K562 (cell line): ENCODE data around the gene SIRT5. TPM values are rescaled to one million over a fixed set of nuclear protein-coding genes. Genes with fewer than 3 reads are reported as not detected.

ENCODE experiments used
- ATAC-seq: fragments of 200-7000 bp; cut with Tn5 transposase; 3 replicates; pipeline ENCODE4 v1.9.1; 2020; ENCODE audit warnings: moderate library complexity
- BruUV-seq: library from RNA; stranded (reverse); fragments of 400-500 nt; replicated peaks from 2 replicates; lab custom pipeline; 2021; lab: Mats Ljungman, UMichigan
- CTCF ChIA-PET: fragments of 300-600 bp; formaldehyde crosslinking; extraction: SDS; loops from one replicate; lab custom pipeline; 2021; ENCODE audit warnings: low intra/inter-chr PET ratio; lab: Yijun Ruan, JAX
- POLR2A ChIA-PET: fragments of 300-600, 350-650 bp; sonication (Branson Sonifier 250); formaldehyde crosslinking; extraction: SDS; loops from one replicate; lab custom pipeline; 2021; ENCODE audit warnings: antibody characterized with exemption, inconsistent platforms; lab: Yijun Ruan, JAX
- DNase-seq, 4 experiments: peaks; one replicate each; pipeline versions ENCODE4 v3.0.0 to v3.0.0-alpha.2; 2011 to 2018; ENCODE audit warnings: low spot score in 3 of 4, mixed read lengths in 3 of 4; ENCODE audit errors: extremely low read depth in 1 of 4
- FAIRE-seq: peaks from 2 replicates; lab custom pipeline; 2011; peaks lifted over from hg19 to GRCh38; lab: Jason Lieb, UNC
- H2AFZ ChIP-seq: 2 replicates; pipeline ENCODE4 v1.6.0; 2011; ENCODE audit warnings: low read depth, low read length, control low read depth, inconsistent platforms
- H3K27ac ChIP-seq: fragments of 200-600 bp; 3 replicates; pipeline ENCODE4 v1.8.0; 2011; ENCODE audit warnings: low read depth, mild to moderate bottlenecking, control low read depth, inconsistent platforms, low read length, moderate library complexity, mixed read lengths; ENCODE audit errors: extremely low read depth
- H3K27me3 ChIP-seq, 2 experiments: fragments of 300-600 bp in 1 of 2; 2 replicates in 1 of 2; 3 replicates in 1 of 2; pipeline versions ENCODE4 v1.6.0 to v1.8.0; 2011; ENCODE audit warnings: inconsistent platforms in 2 of 2, low read length in 2 of 2, mild to moderate bottlenecking in 1 of 2, mixed read lengths in 1 of 2, moderate library complexity in 1 of 2; ENCODE audit not compliant: control insufficient read depth in 2 of 2, insufficient read depth in 2 of 2
- H3K36me3 ChIP-seq: fragments of 300-600 bp; 3 replicates; pipeline ENCODE4 v1.8.0; 2011; ENCODE audit warnings: mild to moderate bottlenecking, low read length, inconsistent platforms; ENCODE audit not compliant: control insufficient read depth, insufficient read depth
- H3K4me1 ChIP-seq, 2 experiments: fragments of 200-600 bp in 1 of 2; replicated peaks in 1 of 2; 2 replicates in 1 of 2; 3 replicates in 1 of 2; pipeline versions ENCODE4 v1.5.1 to v1.8.0; 2011; ENCODE audit warnings: inconsistent platforms in 2 of 2, low read length in 2 of 2, mild to moderate bottlenecking in 1 of 2, mixed read lengths in 1 of 2, moderate library complexity in 1 of 2; ENCODE audit not compliant: control insufficient read depth in 2 of 2, insufficient read depth in 2 of 2
- H3K4me2 ChIP-seq: 2 replicates; pipeline ENCODE4 v1.6.1; 2011; ENCODE audit warnings: low read length, control low read depth, inconsistent platforms, mixed read lengths; ENCODE audit not compliant: insufficient read depth
- H3K4me3 ChIP-seq: fragments of 200-600 bp; sonication (generic), shearing (Covaris generic); 2 replicates; pipeline ENCODE4 v1.5.1; 2016; ENCODE audit warnings: control low read depth, inconsistent platforms
- H3K79me2 ChIP-seq: fragments of 200-600 bp; 3 replicates; pipeline ENCODE4 v1.8.0; 2011; ENCODE audit warnings: low read length, inconsistent platforms; ENCODE audit not compliant: control insufficient read depth, insufficient read depth
- H3K9ac ChIP-seq, 2 experiments: 2 replicates each; pipeline versions ENCODE4 v1.6.0 to v1.6.1; 2011; ENCODE audit warnings: low read depth in 2 of 2, low read length in 2 of 2, control low read depth in 1 of 2, inconsistent platforms in 1 of 2, mild to moderate bottlenecking in 1 of 2, mixed read lengths in 1 of 2; ENCODE audit not compliant: insufficient read depth in 1 of 2
- H3K9me1 ChIP-seq: one replicate; pipeline ENCODE4 v1.6.0; 2011; ENCODE audit warnings: inconsistent platforms, mild to moderate bottlenecking, low read length, moderate library complexity; ENCODE audit not compliant: control insufficient read depth, insufficient read depth
- H3K9me3 ChIP-seq: replicated peaks from 2 replicates; pipeline ENCODE4 v1.5.1; 2011; ENCODE audit warnings: low read depth, low read length, inconsistent platforms; ENCODE audit not compliant: control insufficient read depth, insufficient read depth
- H4K20me1 ChIP-seq: replicated peaks from 2 replicates; pipeline ENCODE4 v1.6.1; 2011; ENCODE audit warnings: low read length, inconsistent platforms, mixed read lengths; ENCODE audit not compliant: control insufficient read depth, insufficient read depth
- HMGN3 ChIP-seq: IDR thresholded peaks from 2 replicates; pipeline ENCODE4 v1.6.1; 2011; ENCODE audit warnings: borderline replicate concordance, low read depth, mild to moderate bottlenecking, mixed read lengths, low read length; ENCODE audit not compliant: insufficient read length; ENCODE audit errors: extremely low read depth
- NFE2L1 ChIP-seq: fragments of 450-650 bp; IDR thresholded peaks from 2 replicates; pipeline ENCODE4 v1.6.1; 2016; ENCODE audit warnings: missing genetic modification characterization, low read depth, mild to moderate bottlenecking, missing compliant biosample characterization, moderate library complexity, borderline replicate concordance
- PRMT5 ChIP-seq: sonication (generic); formaldehyde crosslinking; IDR thresholded peaks from 2 replicates; pipeline ENCODE4 v1.5.0; 2020; ENCODE audit warnings: missing genetic modification reagents
- RAD21 ChIP-seq, 2 experiments: fragments of 250-450 bp in 1 of 2; fragments of 450-650 bp in 1 of 2; sonication (Bioruptor Pico) in 1 of 2; formaldehyde crosslinking in 1 of 2; IDR thresholded peaks in 1 of 2; conservative IDR thresholded peaks in 1 of 2; 2 replicates each; pipeline versions ENCODE4 v1.4.0 to v1.8.0; 2020 to 2022; ENCODE audit warnings: mild to moderate bottlenecking in 2 of 2, moderate library complexity in 1 of 2
- SIN3A ChIP-seq, 2 experiments: fragments of 150-350 bp in 1 of 2; IDR thresholded peaks; 2 replicates each; pipeline ENCODE4 v1.6.1; 2011 to 2016; ENCODE audit warnings: borderline replicate concordance in 2 of 2, low read depth in 2 of 2, low read length in 2 of 2, mild to moderate bottlenecking in 2 of 2, moderate library complexity in 2 of 2; ENCODE audit not compliant: control insufficient read depth in 1 of 2
- STAT5B ChIP-seq: fragments of 250-450 bp; sonication (Bioruptor Pico); IDR thresholded peaks from 2 replicates; pipeline ENCODE4 v1.8.0; 2021; ENCODE audit warnings: mild to moderate bottlenecking, inconsistent platforms
- ZNF384 ChIP-seq: IDR thresholded peaks from 2 replicates; pipeline ENCODE4 v1.6.1; 2012; ENCODE audit warnings: low read depth, low read length, improper control_type of control experiment
- ZNF76 ChIP-seq: fragments of 250-450 bp; sonication (Bioruptor Pico); IDR thresholded peaks from 2 replicates; pipeline ENCODE4 v1.4.0; 2020; ENCODE audit warnings: mild to moderate bottlenecking, moderate library complexity, borderline replicate concordance
- WGBS: fragments of 100-300 bp; shearing (Covaris generic); methylation state at CpG from one replicate; pipeline ENCODE4 v1.1.6; 2016; ENCODE audit warnings: low coverage, mixed read lengths; ENCODE audit not compliant: insufficient coverage; ENCODE audit errors: missing lambda C conversion rate; 5-methylcytosine and 5-hydroxymethylcytosine counted together
- in situ Hi-C: fragments of 300-500 bp; cut with MboI; formaldehyde crosslinking; loops from 4 replicates; pipeline ENCODE4 v1.15.0; 2018; ENCODE audit warnings: inconsistent platforms, mixed read lengths
- intact Hi-C: fragments of 100-400 bp; cut with micrococcal nuclease; formaldehyde crosslinking; loops from 2 replicates; pipeline ENCODE4 v1.14.2; 2022
- polyA plus RNA-seq, 8 experiments: library from polyadenylated mRNA; depleted of rRNA in 4 of 8; stranded (reverse) in 5 of 8; unstranded in 3 of 8; fragments of >200 nt; fragmentation: Nextera tagmentation in 2 of 8; fragmentation: Illumina TruSeq in 1 of 8; extraction: Ambion mirVana in 2 of 8; extraction: Trizol in 1 of 8; gene quantifications; 2 replicates each; pipeline versions ENCODE4 v1.2.1 to v1.2.3, GENCODE V29; 2011 to 2014; ENCODE audit warnings: inconsistent platforms in 1 of 8, missing spikeins in 1 of 8
- total RNA-seq, 7 experiments: library from RNA; depleted of rRNA in 6 of 7; stranded (reverse); fragments of >200 nt in 6 of 7; fragmentation: Illumina TruSeq in 2 of 7; extraction: Trizol in 2 of 7; gene quantifications; 2 replicates each; pipeline versions ENCODE4 v1.2.1 to v1.2.3, GENCODE V29; 2011 to 2021; ENCODE audit warnings: low replicate concordance in 1 of 7
- TF ChIP-seq, protein P1 (sequence below): fragments of 450-650 bp; IDR thresholded peaks from 2 replicates; pipeline ENCODE4 v1.6.1; 2018; ENCODE audit not compliant: partially characterized antibody

Gene SIRT5
- total and polyA plus RNA-seq, 9 of the 15 experiments (the other 6 are each of a cell fraction or from before 2014, with no cell fraction given) = 2.1 to 15.7 (median 11.4) TPM

DNA sequence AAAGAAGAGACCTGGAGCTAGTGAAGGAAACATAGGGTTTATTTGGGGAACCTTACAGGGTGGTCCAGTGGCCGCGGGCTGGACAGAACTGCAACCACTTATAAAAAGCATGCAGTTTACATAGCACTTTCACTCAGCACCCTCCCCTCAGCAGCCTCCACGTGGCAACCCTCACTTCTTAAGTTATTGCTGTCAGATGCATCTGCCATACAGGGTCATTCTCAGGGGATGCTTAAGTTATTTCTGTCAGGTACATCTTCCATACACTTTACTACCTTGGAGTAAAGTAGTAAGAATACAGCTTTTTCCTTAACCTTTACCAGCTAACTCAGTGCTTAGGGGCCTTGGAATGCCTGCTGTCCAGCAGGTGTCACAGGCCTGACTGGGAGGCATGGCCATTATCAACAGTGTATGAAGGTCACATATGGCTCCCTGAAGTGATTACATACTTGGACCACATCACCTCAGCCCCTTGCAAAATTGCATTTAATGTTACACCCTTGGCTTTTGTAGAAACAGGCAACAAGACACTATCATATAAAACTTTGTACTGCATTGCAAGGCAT lies 38.7 kb downstream of the SIRT5 start:
- Histone ChIP-seq H3K4me2 (peak overlapping the region; percentile 46; the same call in 1 of the 2 replicates), H3K27me3 (no peaks in the 10 kb centered on the region), H3K79me2 (peaks cover 49% of the 10 kb centered on the region), H3K9me1 (no peaks in the 10 kb centered on the region), H3K9ac (peak overlapping the region in 1 of 2 experiments; percentile 95; a peak in 2 of 4 replicates), H3K4me1 (peaks cover 11 to 25% of the 10 kb centered on the region in 2 experiments), H3K36me3 (peaks cover 24% of the 10 kb centered on the region), H3K9me3 (no peaks in the 10 kb centered on the region), H2AFZ (no peak overlapping the region), H3K27ac (no peak overlapping the region), H3K4me3 (peak overlapping the region; percentile 80; the same call in 1 of the 2 replicates), H4K20me1 (0 out of 2 replicates have a peak, but pooled peaks cover 8% of the 10 kb centered on the region)
- intact Hi-C loops (no loop called here), in situ Hi-C loops (no loop called here)
- peak; percentile 7; the same call in 1 of the 3 replicates for ATAC-seq
- ChIA-PET POLR2A (interaction anchor here (1.1 to 4.9 kb wide), 3 partner anchors 18 to 151 kb away, joined by 3 to 31 read pairs (median 3); no protein-coding TSS in a partner anchor), CTCF (no interaction called here)
- no TSS peak for BruUV-seq
- DNase-seq = peak in 1 of 4 experiments; percentile 44
- peak; percentile 48 for FAIRE-seq
- 64% methylated on average over 3 of the region's 3 CpGs for WGBS
- TF ChIP-seq HMGN3 (no peak), ZNF76 (no peak), ZNF384 (no peak), SIN3A (IDR thresholded peaks at IDR 0.05; ENCODE audit: borderline replicate concordance in 2 of 2, control insufficient read depth in 1 of 2, low read depth in 2 of 2, low read length in 2 of 2) (peak in 1 of 2 experiments; percentile 36; a peak in 1 of 4 replicates), NFE2L1 (tag) (no peak), STAT5B (CRISPR knock-in tag) (no peak), RAD21 (CRISPR knock-in tag; conservative IDR thresholded peaks at IDR 0.05 in 1 of 2, IDR thresholded peaks at IDR 0.05 in 1 of 2) (no peak), PRMT5 (CRISPR knock-in tag) (no peak)
- TF ChIP-seq, protein P1, sequence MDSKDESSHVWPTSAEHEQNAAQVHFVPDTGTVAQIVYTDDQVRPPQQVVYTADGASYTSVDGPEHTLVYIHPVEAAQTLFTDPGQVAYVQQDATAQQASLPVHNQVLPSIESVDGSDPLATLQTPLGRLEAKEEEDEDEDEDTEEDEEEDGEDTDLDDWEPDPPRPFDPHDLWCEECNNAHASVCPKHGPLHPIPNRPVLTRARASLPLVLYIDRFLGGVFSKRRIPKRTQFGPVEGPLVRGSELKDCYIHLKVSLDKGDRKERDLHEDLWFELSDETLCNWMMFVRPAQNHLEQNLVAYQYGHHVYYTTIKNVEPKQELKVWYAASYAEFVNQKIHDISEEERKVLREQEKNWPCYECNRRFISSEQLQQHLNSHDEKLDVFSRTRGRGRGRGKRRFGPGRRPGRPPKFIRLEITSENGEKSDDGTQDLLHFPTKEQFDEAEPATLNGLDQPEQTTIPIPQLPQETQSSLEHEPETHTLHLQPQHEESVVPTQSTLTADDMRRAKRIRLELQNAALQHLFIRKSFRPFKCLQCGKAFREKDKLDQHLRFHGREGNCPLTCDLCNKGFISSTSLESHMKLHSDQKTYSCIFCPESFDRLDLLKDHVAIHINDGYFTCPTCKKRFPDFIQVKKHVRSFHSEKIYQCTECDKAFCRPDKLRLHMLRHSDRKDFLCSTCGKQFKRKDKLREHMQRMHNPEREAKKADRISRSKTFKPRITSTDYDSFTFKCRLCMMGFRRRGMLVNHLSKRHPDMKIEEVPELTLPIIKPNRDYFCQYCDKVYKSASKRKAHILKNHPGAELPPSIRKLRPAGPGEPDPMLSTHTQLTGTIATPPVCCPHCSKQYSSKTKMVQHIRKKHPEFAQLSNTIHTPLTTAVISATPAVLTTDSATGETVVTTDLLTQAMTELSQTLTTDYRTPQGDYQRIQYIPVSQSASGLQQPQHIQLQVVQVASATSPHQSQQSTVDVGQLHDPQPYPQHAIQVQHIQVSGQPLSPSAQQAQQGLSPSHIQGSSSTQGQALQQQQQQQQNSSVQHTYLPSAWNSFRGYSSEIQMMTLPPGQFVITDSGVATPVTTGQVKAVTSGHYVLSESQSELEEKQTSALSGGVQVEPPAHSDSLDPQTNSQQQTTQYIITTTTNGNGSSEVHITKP = peak; percentile 42
